ENCODE measurements around the gene SPTAN1. TPM values are rescaled to one million over a fixed set of nuclear protein-coding genes. Genes with fewer than 3 reads are reported as not detected.

SPTAN1 gene
- total RNA-seq, 1 donor from 2014 or later = 270 TPM

DNA sequence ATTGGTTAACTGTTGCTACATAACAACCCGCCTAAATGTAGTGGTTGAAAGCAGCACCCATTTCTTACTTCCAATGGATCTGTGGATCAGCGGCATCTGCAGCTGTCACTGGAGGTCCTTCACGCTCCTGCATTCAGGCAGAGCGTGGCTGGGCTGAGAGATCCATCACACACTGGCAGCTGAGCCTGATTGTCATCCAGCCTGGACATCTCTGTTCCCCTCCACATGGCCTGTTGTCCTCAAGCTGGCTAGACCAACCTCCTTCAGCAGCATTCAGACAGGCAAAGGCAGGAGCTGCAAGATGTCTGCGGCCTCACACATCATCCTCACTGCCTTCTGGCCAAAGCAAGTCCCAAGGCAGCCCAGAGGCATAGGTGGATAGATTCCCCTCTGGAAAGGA, 67.4 kb downstream of the SPTAN1 start:
- Mint-ChIP-seq H3K9me3 (no peaks in the 10 kb centered on the region), H3K4me1 (ENCODE audit: unreplicated experiment) (no peaks in the 10 kb centered on the region), H3K36me3 (peaks cover 13% of the 10 kb centered on the region), H3K27ac (no peak overlapping the region), H3K4me3 (no peak overlapping the region), H3K27me3 (no peaks in the 10 kb centered on the region)
- DNase-seq (ENCODE audit: extremely low spot score, unreplicated experiment) = no peak
- TF ChIP-seq, protein P1, sequence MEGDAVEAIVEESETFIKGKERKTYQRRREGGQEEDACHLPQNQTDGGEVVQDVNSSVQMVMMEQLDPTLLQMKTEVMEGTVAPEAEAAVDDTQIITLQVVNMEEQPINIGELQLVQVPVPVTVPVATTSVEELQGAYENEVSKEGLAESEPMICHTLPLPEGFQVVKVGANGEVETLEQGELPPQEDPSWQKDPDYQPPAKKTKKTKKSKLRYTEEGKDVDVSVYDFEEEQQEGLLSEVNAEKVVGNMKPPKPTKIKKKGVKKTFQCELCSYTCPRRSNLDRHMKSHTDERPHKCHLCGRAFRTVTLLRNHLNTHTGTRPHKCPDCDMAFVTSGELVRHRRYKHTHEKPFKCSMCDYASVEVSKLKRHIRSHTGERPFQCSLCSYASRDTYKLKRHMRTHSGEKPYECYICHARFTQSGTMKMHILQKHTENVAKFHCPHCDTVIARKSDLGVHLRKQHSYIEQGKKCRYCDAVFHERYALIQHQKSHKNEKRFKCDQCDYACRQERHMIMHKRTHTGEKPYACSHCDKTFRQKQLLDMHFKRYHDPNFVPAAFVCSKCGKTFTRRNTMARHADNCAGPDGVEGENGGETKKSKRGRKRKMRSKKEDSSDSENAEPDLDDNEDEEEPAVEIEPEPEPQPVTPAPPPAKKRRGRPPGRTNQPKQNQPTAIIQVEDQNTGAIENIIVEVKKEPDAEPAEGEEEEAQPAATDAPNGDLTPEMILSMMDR (conservative IDR thresholded peaks at IDR 0.05) = no peak

DNA sequence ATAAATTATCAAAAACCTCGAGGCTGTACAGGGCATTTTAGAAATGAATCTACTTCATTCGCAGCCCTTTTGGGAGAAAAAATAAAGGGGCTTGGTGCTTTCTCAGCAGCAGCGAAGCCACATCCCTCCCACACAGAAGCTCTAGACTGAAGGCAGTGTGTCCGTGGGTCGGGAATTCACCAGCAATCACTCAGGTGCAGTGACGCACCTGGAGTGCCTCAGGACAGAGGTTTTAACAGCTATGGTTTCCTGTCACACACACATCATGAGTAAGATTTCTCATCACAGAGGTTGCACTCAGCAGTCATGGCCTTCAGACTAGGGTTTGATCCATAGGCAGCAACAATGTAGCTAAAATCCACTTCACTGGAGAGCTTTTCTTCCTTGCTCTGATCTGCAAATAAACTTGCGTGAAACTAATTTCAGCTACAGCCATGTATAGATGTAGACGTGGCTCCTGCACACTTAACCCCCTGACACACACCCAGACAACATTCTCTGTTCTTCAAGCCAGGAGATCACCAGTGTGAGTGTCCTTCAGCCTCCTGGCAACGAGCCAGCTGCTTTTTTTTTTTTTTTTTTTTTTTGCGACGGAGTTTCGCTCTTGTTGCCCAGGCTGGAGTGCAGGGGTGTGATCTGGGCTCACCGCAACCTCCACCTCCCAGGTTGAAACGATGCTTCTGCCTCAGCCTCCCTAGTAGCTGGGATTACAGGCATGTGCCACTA, 69.5 kb downstream of the SPTAN1 start:
- no peak for DNase-seq (ENCODE audit: extremely low spot score, unreplicated experiment)
- Mint-ChIP-seq H3K27ac (no peak overlapping the region), H3K4me3 (no peak overlapping the region), H3K27me3 (no peaks in the 10 kb centered on the region), H3K9me3 (no peaks in the 10 kb centered on the region), H3K4me1 (ENCODE audit: unreplicated experiment) (no peaks in the 10 kb centered on the region), H3K36me3 (peaks cover 26% of the 10 kb centered on the region)
- TF ChIP-seq, protein P1 (conservative IDR thresholded peaks at IDR 0.05) = no peak

DNA sequence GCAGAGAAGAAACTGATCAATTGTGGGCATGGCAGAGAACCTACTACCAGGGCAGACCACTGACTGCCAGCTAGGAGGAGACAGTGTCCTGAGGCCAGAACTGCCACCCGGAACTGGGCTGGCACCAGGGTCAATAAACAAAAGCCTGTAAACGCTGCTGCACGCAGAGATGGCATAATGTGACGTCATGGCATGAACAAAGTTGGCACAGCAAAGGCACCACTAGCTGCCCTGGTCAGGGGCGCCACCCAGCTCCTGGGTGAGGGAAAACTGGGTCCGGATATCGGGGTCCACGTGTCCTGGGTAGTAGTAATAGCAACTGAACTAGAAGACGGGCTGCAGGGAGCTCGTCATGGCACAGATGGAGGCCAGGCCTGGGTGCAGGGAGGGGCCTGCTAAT, 72.2 kb downstream of the SPTAN1 start:
- H3K4me1 Mint-ChIP-seq (ENCODE audit: unreplicated experiment) = no peaks in the 10 kb centered on the region
- H3K27ac Mint-ChIP-seq = no peak overlapping the region
- no peaks in the 10 kb centered on the region for H3K27me3 Mint-ChIP-seq
- H3K9me3 Mint-ChIP-seq = no peaks in the 10 kb centered on the region
- DNase-seq (ENCODE audit: extremely low spot score, unreplicated experiment) = no peak
- TF ChIP-seq, protein P1 (conservative IDR thresholded peaks at IDR 0.05) = no peak
- H3K36me3 Mint-ChIP-seq = peaks cover 30% of the 10 kb centered on the region
- no peak overlapping the region for H3K4me3 Mint-ChIP-seq

DNA sequence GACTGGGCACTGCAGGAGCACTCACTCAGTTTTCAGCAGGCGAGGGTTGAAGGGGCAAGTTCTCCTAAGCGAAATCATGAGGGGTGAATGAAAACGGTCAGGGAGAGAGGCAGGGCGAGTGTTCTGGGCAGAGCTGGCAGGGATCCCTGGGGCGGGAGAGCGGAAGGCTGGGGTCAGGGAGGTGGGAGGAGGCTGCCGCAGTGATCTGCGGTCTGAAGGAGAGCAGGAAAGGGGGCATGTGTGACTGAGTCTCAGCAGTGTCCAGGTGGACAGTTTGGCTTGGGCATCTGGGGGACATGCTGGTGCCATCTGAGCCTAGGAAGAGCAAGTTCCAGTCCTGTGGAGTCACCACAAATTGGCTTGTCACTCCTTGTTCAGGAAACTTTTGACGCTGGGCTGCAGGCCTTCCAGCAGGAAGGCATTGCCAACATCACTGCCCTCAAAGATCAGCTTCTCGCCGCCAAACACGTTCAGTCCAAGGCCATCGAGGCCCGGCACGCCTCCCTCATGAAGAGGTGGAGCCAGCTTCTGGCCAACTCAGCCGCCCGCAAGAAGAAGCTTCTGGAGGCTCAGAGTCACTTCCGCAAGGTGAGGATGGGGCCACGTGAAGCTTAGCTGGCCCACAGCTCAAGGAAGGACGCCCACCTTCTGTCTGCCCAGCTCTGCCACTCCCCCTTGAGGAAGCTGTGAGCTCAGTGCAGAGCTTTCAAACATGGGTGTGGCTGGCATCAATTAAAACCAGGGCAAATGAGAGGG, 73.2 kb downstream of the SPTAN1 start:
- TF ChIP-seq, protein P1 (conservative IDR thresholded peaks at IDR 0.05) = no peak
- Mint-ChIP-seq H3K9me3 (no peaks in the 10 kb centered on the region), H3K4me3 (no peak overlapping the region), H3K4me1 (ENCODE audit: unreplicated experiment) (no peaks in the 10 kb centered on the region), H3K27ac (peak overlapping the region; percentile 86), H3K36me3 (peaks cover 30% of the 10 kb centered on the region), H3K27me3 (no peaks in the 10 kb centered on the region)
- DNase-seq (ENCODE audit: extremely low spot score, unreplicated experiment) = no peak

DNA sequence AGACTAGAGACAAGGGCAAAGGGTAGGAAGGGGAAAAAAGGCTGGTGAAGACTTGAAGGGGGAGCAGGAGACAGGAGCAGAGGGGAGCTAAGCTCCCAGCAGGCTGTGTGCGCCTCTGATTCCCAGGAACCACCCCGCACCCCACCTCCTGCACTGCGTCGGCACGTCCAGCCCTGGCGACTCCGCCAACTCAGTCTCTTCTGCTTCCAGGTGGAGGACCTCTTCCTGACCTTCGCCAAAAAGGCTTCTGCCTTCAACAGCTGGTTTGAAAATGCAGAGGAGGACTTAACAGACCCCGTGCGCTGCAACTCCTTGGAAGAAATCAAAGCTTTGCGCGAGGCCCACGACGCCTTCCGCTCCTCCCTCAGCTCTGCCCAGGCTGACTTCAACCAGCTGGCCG, 73.8 kb downstream of the SPTAN1 start:
- Mint-ChIP-seq H3K36me3 (peaks cover 27% of the 10 kb centered on the region), H3K4me3 (no peak overlapping the region), H3K27me3 (no peaks in the 10 kb centered on the region), H3K27ac (no peak overlapping the region), H3K4me1 (ENCODE audit: unreplicated experiment) (no peaks in the 10 kb centered on the region), H3K9me3 (no peaks in the 10 kb centered on the region)
- TF ChIP-seq, protein P1 (conservative IDR thresholded peaks at IDR 0.05) = no peak
- no peak for DNase-seq (ENCODE audit: extremely low spot score, unreplicated experiment)

Measured in type B pancreatic cell (in vitro differentiated cells).